HCEC 1CT (cell line): ENCODE data around the gene ZBED6.
A peak's percentile ranks its signal among the peaks of the same experiment; 100 is the strongest.
"Not testable (repeated sequence)": the region's sequence is repeated elsewhere in the genome, so short reads cannot be mapped to it uniquely, and the experiment has no call there.

Experiments
- DNase-seq: peaks from one replicate; pipeline ENCODE4 v3.0.0-alpha.2; 2017

ZBED6 gene

DNA sequence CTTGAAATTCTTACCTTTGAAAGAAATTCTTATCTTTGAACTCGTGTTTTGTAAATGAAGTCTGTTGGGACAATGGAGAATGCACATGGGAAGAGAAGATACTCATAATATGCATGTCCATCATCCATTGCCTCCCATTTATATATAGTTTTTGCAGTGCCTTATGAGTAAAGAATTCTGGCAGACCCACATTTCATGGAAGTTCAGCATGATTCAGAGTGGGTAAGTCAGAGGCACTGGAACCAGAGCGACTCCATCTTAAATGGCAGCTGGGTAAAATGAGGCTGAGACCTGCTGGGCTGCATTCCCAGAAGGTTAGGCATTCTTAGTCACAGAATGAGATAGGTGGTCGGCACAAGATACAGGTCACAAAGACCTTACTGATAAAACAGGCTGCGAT, 16.6 kb upstream of the ZBED6 start:
- no peak for DNase-seq

DNA sequence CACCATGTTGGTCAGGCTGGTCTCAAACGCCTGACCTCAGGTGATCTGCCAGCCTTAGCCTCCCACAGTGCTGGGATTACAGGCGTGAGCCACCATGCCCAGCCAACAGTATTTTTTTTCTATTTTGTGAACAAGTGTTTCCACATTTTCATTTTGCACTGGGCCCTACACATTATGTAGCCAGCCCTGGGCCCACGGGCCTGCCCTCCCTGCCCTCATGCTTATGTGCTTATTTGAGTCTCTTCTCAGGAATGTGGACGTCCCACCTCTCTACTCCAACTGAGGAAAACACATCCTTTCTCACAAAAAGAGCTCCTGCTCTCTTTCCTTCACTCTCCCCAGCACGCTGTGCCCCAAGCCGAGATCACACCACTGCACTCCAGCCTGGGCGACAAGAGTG, 13.5 kb upstream of the ZBED6 start:
- no peak for DNase-seq

DNA sequence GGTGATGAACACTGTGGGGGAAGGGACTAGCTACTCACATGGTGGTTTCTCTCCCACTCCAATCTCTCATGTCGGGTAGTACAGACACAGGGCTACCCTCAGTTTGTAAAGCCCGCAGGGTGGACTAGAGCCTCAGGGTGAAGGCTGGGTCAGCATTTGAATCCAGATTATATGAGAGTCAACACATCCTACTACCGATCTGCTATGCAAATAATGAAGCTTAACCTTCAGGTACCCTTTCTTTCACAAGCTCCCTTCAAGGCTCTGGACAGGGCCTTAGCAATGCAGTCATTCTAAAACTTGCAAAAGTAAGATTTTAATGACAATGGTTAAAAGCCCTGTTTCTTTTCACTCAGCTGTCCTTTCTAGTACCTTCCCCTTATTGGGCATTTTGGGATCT, 5.5 kb upstream of the ZBED6 start:
- no peak for DNase-seq

DNA sequence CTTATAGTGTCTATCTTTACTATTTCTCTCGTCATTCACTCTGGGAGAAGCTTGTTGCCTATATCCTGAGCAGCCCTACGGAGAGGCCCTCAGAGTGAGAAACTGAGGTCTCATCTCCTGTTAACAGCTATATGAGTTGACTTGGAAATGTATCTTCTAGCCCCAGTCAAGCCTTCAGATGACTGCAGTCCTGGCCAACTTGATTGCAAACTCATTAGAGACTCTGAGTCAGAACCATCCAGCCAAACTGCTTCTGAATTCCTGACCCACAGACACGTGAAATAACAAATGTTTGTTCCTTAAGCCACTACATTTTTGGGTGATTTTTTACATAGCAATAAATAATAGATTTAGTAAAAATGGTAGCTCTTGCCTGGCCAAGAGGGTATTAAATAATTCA, 3.9 kb upstream of the ZBED6 start:
- peak; percentile 21 for DNase-seq

DNA sequence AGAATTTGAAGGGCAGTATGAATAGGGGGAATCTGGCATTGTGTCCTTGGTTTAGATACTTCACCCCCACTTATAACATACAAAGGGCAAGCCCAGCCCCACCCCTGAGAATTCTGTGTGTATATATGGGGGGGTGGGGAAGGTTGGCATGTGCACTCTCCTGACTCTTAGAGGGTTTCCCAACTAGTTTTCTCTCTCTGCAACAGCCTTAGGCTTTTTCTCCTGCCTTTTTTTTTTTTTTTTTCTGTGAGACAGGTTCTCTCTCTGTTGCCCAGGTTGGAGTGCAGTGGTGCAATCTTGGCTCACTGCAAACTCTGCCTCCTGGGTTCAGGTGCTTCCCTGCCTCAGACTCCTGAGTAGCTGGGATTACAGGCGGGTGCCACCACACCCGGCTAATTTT, 2.9 kb upstream of the ZBED6 start:
- DNase-seq = no peak

DNA sequence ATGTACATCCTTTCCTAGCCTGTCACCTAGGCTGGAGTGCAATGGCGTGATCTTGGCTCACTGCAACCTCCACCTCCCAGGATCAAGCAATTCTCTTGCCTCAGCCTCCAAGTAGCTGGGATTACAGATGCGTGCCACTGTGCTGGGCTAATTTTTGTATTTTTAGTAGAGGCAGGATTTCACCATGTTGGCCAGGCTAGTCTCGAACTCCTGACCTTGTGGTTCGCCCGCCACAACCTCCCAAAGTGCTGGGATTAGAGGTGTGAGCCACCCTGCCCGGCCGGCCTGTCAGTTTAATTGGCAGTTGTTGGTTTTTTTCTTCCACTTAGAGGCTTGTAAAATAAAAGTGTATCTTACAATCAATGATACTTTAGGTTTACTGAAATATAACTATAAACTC, 1.9 kb upstream of the ZBED6 start:
- DNase-seq = not testable (repeated sequence)

DNA sequence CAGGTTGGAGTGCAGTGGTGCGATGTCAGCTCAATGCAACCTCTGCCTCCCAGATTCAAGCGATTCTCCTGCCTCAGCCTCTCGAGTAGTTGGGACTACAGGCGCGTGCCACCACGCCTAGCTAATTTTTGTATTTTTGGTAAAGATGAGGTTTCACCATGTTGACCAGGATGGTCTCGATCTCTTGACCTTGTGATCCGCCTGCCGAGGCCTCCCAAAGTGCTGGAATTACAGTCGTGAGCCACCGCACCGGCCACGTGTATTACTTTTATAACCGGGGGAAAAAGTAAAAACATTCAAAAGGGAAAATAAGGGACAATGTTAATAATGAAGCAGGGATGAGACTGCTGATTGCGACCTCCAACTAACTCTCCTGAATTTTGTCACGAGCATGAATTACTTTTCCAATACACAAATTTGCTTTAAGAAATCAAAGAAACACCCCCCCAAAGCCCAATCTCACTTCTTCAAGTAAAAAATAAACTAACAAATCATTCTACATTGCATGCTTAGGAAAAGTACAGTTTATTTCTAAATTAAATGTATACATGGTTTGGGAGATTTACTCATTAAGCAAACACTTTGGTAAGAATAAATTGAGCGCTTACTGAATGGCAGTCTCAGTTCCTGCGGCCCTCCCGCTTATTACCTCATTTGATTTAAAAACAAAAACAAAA, 521 bp upstream of the ZBED6 start:
- DNase-seq = no peak

DNA sequence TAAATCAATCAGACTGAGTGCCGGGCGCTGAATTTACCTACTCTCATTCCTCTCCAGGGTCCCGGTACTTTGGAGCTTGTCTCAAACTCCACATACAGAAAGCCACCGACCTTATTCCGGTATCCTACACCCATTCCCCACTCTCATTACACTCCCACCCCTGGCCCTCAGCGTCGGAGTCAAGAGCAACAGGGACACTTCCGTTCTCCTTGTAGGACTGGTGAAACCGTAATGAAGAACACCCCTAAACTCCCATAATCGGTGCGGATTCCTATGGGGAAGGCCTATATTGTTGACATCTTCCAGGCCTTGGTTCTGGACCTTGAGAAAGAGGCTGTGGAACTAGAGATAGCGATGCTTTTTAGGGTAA, 798 bp downstream of the ZBED6 start:
- peak; percentile 27 for DNase-seq

DNA sequence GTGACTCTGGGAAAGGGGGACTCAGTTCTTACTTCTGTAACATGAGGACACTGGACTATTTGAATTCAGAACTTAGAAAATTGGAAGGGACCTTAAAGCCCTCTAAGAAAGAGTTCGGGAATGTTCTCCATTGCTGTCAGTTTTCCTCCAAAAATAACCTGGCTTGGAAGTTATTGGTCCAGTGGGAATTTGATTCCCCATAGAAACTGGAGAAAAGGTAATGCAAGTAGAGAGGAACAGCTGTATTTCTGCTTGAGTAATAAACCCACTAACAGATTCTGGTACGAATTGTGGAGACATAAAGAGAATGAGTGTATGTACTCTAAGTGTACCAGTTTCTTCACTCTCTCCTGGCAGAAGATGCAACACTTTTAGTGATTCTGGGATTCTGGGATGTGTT, 1.8 kb downstream of the ZBED6 start:
- DNase-seq = no peak

DNA sequence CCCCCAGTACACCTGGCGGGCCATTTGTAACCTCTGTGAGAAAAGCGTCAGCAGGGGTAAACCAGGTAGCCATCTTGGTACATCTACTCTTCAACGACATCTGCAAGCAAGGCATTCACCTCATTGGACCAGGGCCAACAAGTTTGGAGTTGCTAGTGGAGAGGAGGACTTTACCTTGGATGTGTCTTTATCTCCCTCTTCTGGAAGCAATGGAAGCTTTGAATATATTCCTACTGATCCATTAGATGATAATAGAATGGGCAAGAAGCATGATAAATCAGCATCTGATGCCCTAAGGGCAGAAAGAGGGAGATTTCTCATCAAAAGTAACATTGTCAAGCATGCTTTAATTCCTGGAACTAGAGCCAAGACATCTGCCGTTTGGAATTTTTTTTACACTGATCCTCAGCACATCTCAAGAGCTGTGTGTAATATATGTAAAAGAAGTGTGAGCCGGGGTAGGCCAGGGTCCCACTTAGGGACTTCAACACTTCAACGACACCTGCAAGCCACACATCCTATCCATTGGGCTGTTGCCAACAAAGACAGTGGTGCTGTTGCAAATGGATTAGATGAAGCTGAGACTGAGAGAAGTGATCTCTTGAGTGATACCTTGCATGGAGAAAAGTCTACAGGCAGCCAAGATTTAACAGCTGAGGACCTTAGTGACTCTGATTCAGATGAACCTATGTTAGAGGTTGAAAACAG, 2.7 kb downstream of the ZBED6 start:
- DNase-seq = peak; percentile 14

DNA sequence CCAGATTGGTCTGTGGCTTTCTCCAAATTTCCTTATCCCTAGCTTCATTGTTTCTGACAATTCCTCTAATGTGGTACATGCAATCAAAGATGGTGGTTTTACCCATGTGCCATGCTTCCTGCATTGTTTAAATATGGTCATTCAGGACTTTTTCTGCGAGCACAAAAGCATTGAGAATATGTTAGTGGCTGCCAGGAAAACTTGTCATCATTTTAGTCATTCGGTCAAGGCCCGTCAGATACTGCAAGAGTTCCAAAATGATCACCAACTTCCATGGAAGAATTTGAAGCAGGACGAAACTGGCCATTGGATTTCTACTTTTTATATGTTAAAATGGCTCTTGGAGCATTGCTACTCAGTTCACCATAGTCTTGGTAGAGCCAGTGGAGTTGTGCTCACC, 3.7 kb downstream of the ZBED6 start:
- peak; percentile 4 for DNase-seq

DNA sequence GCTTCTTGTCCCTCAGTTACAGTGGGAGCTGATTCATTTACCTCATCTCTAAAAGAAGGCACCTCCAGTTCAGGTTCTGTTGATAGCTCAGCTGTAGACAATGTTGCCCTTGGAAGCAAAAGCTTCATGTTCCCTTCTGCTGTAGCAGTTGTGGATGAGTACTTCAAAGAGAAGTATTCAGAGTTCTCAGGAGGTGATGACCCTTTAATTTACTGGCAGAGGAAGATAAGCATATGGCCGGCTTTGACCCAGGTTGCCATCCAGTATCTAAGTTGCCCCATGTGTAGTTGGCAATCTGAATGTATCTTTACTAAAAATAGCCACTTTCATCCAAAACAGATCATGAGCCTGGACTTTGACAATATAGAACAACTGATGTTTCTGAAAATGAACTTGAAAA, 4.5 kb downstream of the ZBED6 start:
- no peak for DNase-seq

DNA sequence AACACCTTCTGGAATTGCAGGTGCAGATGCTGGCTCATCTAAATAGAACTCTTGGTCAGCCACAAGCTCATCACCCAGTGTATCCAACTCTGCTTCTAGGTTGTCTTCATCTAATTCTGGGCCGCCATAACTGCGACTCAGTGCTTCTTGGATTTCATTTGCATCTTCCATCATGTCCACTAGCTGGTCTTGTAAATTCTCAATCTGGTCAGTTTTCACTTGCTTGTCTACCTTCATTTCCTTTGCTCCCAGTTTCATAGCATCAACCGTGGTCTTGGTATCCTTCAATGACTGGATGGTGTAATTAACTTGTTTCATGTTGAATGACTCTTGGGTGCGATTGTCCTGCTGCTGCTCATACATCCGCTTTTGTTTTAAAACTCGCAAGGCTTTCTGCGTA, 10.3 kb downstream of the ZBED6 start:
- DNase-seq = no peak

DNA sequence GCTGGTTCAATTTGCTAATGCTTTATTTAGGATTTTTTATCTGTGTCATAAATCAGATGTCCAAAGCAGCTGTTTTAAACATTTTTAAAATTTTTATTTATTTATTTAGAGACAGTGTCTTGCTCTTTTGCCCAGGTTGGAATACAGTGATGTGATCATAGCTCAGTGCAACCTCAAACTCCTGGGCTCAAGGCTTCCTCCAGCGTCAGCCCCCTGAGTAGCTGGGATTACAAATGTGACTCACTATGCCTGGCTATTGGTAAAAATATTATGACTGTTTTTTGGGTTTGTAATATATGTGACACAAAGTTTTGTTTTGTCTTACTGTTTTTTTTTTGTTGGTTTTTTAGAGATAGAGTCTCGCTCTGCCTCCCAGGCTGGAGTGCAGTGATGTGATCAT, 11.8 kb downstream of the ZBED6 start:
- peak; percentile 96 for DNase-seq

DNA sequence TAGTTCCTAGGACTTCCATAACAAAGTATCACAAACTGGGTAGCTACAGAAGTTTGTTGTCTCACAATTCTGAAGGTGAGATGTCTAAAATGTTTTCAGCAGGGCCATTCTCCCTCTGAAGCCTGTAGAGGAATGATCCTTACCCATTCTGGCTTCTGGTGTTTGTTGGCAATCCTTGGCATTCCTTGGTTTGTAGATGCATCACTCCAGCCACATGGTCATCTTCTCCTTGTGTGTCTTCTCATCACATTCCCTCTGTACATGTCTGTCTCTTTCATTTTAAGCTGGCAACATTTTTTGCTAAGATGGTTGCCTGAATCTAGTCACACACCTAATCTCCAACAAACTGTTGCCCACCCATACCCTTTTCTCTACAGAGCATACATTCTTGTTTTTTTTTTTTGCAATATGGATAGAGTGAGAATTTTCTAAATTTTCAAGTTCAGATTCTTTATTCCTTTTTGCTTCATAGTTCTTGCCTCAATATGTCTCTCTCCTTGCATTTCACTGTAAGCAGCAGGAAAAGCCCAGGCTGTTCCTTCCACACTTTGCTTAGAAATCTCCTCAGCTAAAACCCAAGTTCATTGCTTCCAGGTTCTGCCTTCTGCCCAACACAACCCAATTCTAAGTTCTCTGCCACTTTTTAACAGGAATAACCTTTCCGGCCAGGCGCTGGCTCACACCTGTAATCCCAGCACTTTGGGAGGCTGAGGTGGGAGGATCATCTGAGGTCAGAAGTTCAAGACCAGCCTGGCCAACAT, 18.3 kb downstream of the ZBED6 start:
- no peak for DNase-seq

DNA sequence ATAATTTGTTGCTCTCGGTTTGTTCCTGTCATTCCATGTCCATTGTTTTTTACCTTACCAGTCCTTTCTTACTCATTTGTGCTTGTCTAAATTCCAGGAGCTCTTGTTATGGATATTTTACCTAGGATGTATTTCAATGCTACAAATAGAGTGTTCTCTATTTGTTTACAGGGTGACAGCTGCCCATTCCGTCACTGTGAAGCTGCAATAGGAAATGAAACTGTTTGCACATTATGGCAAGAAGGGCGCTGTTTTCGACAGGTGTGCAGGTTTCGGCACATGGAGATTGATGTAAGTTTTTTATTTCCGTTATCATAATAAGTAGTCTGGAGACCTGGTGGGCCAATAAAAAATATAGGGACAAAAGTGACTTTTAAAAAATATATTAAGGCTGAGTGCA, 23.0 kb downstream of the ZBED6 start:
- no peak for DNase-seq

DNA sequence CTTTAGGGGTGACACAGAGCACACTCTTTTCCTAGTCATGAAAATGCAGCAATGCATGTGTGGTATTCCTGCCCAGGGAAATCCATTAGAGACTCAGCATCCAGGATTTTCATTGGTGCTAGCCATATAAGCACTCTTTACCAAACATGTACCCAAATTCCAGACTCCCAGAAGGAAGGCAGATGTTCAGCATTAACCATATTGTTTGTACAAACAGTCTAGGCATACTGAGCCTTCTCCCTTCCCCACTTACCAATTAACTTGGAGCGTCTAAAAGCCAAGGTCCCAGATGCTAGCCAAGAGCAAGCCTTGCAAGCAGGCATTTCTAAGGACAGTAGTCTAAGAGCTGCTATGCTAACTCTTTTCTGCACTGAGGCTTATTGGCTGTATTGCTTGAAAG, 27.9 kb downstream of the ZBED6 start:
- DNase-seq = no peak

DNA sequence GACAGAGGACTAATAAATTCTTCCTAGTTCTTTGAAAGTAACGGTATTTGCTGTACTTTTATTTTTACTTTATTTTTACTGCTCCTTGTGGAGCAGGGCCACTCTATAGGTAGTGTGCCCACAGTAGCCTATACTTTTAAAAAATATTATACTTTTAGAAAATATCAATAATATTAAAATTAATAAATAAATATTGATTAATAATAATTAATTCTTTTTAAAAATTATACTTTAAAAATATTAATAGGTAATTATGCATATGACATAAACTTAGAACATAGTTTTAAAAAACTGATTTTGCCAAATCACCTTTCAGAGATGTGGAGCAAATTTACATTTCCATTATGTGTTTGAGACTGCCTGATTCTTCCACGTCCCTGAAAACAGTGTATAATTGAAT, 30.8 kb downstream of the ZBED6 start:
- DNase-seq = no peak

DNA sequence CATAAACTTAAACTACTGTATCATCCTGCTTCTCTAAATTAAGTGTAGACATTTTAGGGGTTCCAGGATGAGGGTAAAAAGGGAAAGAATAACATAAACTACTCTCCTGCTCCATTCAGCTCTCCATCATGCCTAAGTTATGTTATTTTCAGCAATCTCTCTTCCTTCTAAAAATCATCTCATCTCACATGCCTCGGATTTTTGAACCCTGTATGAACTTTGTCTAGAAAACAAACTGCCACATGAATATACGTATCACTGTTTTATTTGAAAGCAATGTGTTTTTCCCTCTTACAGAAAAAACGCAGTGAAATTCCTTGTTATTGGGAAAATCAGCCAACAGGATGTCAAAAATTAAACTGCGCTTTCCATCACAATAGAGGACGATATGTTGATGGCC, 32.6 kb downstream of the ZBED6 start:
- no peak for DNase-seq

DNA sequence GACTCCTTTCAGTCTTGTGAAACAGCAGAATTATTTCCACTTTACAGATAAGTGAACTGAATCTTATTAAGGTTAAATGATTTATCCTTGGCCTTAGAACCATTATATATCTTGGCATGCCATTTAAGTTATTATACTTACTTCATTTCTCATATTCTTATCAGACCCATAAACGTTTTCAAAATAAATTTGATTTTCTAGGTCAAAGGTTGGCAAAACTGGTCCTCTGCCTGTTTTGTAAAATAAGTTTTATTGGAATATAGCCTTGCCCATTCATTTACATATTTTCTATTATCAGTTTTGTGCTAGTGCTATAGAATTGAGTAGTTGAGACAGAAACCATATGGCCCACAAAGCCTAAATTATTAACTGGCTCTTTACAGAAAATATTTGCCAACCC, 33.1 kb downstream of the ZBED6 start:
- DNase-seq = no peak

DNA sequence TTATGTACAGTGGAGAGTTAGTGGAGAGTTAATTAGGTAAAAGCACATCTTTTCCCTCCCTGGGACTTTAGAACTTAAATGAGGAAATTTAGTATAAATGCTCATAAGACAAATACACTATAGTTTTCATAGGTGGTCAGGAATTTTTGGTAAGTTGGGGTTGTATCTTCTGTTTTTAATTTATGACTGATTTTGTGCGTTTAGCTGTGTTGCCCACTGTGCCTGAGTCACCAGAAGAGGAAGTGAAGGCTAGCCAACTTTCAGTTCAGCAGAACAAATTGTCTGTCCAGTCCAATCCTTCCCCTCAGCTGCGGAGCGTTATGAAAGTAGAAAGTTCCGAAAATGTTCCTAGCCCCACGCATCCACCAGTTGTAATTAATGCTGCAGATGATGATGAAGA, 33.8 kb downstream of the ZBED6 start:
- not testable (repeated sequence) for DNase-seq

DNA sequence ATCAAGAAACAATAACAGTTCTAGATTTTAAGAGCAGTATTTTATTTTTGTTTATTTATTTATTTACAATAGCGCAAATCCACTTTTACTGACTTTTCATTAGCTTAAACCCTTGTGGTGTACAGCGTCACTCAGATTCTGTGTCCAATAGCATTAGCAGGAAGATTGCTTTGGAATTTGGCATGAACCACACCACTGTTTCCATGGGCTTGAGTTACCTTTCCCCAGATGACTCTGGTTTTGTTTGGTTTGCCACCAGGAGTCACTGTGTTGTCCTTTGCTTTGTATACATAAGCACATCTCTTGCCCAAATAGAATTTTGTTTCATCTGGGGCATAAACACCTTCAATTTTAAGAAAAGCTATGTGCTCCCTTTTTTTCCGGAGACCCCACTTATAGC, 40.1 kb downstream of the ZBED6 start:
- no peak for DNase-seq

DNA sequence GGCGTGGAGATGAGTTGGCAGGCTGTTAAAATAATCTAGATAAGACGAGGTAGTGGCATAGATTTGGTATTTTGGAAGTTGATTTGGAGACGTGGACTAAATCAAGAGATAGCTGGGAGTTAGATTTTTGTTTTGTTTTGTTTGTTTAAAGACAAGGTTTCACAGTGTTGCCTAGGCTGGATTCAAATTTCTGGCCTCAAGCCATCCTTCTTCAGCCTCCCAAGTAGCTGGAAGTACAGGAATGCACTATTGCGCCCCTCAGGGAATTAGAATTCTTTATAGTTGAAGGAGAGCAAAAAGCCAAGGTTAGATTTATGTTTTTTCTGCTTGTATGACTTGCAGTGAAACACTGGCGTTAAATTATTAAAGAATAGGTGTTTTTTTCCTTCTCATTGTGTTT, 43.7 kb downstream of the ZBED6 start:
- DNase-seq = no peak

DNA sequence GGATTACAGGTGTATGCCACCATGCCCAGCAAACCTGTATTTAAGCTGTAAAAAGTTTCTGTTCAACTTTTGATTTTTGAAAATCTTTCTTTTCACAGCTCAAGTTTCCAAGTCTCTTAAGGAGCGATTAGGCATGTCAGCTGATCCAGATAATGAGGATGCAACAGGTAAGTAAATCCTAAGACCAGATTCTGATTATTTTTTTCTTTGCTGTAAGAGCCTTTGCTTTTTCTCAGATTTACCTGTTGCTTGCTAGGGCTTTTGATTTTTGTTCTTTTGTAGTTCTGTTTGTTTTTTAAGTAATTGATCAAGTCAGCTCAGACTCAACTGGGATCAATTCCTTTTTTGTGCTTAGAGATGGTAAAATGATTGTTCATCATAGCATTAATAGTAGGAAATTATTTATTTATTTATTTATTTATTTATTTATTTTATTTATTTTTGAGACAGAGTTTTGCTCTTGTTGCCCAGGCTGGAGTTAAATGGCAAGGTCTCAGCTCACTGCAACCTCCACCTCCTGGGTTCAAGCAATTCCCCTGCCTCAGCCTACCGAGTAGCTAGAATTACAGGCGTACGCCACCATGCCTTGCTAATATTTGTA, 44.9 kb downstream of the ZBED6 start:
- DNase-seq = no peak
